ENCODE results near the gene XPR1.
A peak's percentile ranks its signal among the peaks of the same experiment; 100 is the strongest.

Gene XPR1

DNA sequence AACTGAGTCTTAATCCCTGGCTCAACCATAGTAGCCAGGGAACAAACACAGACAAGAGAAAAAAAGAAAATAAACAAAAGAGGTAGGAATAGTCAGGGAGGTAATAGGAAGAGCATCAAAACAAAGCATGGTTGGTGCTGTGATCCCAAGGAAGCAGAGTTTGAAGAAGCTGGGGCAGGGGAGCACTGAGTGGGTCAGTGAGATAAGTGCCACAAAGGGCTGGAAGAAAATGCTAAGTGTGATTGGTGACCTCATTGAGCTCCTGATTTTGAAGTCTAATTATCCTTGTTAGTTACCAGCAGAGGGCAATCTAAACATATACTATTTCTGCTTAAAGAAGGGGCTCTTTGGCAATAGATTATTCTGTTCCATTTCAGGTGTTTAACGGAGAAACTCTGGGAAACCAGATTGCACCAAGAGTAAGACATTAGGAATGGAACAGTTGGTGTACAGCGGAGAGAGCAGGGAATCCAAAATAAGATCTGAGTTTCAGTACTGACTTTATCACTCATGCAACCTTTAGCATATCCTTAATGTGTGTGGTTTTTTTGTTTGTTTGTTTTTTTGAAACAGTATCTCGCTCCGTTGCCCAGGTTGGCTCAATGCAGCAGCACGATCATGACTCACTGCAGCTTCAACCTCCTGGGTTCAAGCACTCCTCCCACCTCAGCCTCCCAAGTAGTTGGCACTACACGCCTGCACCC lies 250.1 kb downstream of the XPR1 start:
- ChIA-PET POLR2A (no interaction called here), CTCF (interaction anchor here (0.7 to 2.2 kb wide), 38 partner anchors 9 to 543 kb away, joined by 3 to 31 read pairs (median 4); partner anchors contain the start of genes KIAA1614 and XPR1)
- peak; percentile 69 for DNase-seq (ENCODE audit: extremely low spot score)
- TF ChIP-seq CTCF (IDR thresholded peaks at IDR 0.05; ENCODE audit: control extremely low read depth, extremely low read depth, low read depth, missing control alignments), result peak; percentile 30

GRCh38 chr1:180884588-180885300 lies 252.9 kb downstream of the XPR1 start:
- TF ChIP-seq CTCF (IDR thresholded peaks at IDR 0.05; ENCODE audit: control extremely low read depth, extremely low read depth, low read depth, missing control alignments), result no peak
- ChIA-PET CTCF (interaction anchor here (1.0 to 3.9 kb wide), 5 partner anchors 14 to 281 kb away, joined by 3 to 10 read pairs (median 4); no protein-coding TSS in a partner anchor), POLR2A (no interaction called here)
- no peak for DNase-seq (ENCODE audit: extremely low spot score)

DNA sequence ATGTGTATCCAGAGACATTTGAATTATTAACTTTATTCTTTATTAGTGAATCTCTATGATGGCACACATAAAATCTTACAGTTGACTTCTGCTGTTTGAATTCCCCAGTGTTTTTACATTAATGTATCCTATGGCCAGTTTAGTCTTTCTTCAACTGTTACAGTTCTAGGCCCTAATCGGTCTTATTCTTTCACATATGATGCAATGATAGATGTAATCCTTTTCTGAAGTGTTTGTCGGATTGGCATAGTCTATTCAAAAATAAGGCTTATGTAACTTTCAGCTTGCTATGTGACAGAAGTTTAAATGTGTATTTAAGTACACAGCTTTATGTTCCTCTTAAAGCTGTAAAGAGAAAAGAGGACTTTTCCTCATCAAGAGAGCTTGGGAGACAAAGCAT lies 254.5 kb downstream of the XPR1 start:
- ChIA-PET POLR2A (no interaction called here), CTCF (interaction anchor here (0.9 to 3.9 kb wide), 3 partner anchors 13 to 279 kb away, joined by 3 to 10 read pairs (median 8); no protein-coding TSS in a partner anchor)
- TF ChIP-seq CTCF (IDR thresholded peaks at IDR 0.05; ENCODE audit: control extremely low read depth, extremely low read depth, low read depth, missing control alignments), result no peak
- no peak for DNase-seq (ENCODE audit: extremely low spot score)

DNA sequence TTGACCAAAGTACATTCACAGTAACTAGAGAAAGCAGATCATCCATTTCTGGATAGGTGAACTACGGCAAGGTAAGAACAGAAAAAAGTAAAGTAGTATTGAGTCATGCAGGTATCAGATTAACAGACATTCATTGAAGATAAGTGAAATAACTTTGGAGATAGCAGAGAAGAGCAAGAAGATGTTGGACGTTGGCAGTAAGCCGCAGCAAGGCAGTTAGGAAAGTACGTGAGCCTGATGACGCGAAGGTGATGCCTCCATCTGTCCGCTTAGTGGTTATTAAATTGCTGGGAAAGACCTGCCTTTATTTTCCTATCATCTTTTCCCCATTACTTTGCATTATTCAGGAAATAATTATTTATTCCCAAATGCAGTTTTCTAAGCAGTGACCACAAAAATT lies 256.0 kb downstream of the XPR1 start:
- TF ChIP-seq CTCF (IDR thresholded peaks at IDR 0.05; ENCODE audit: control extremely low read depth, extremely low read depth, low read depth, missing control alignments), result no peak
- POLR2A ChIA-PET, result no interaction called here
- CTCF ChIA-PET, result interaction anchor here (1.0 to 3.9 kb wide), 5 partner anchors 20 to 373 kb away, joined by 3 to 10 read pairs (median 4); no protein-coding TSS in a partner anchor
- DNase-seq (ENCODE audit: extremely low spot score), result no peak

- ChIA-PET CTCF (interaction anchor here (1.0 to 1.1 kb wide), 3 partner anchors 19 to 374 kb away, joined by 3 to 4 read pairs (median 4); no protein-coding TSS in a partner anchor), POLR2A (no interaction called here)
- DNase-seq (ENCODE audit: extremely low spot score), result peak; percentile 43
- no peak for TF ChIP-seq CTCF (IDR thresholded peaks at IDR 0.05; ENCODE audit: control extremely low read depth, extremely low read depth, low read depth, missing control alignments)
Observed at GRCh38 chr1:180888870-180889269, 257.0 kb downstream of the XPR1 start.

DNA sequence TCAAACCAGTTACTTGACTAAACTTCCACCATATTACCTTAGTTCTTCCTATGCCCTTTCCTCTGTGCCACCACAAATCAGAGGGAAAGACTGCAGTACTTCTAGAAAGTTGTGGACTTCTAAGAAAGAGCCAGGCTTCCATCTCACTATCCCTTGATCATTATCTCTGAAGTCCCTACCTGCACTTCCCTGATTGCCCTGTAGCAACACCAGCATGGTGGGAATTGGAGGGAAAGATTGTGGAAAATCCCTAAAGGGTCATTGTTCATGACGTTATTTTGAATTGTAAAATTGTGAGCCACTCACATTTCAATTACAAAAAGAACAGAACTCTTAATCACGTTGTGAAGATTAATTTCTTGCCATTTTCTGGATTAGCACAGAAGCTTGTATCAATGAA lies 257.5 kb downstream of the XPR1 start:
- CTCF ChIA-PET, result interaction anchor here (1.1 kb wide), 1 partner anchor 374 kb away, joined by 4 read pairs; no protein-coding TSS in a partner anchor
- TF ChIP-seq CTCF (IDR thresholded peaks at IDR 0.05; ENCODE audit: control extremely low read depth, extremely low read depth, low read depth, missing control alignments), result no peak
- POLR2A ChIA-PET, result no interaction called here
- no peak for DNase-seq (ENCODE audit: extremely low spot score)

Measured in GM10248 (cell line).